H9 (cell line): ENCODE data around the gene PDE7B. TPM values are rescaled to one million over a fixed set of nuclear protein-coding genes. Genes with fewer than 3 reads are reported as not detected.

Experiments used
- DNase-seq: peaks from one replicate; pipeline ENCODE4 v3.0.0-alpha.2; 2017
- H2AFZ ChIP-seq: one replicate; pipeline ENCODE4 v1.6.1; 2013; ENCODE audit warnings: mild to moderate bottlenecking, low read length, control low read depth, moderate library complexity
- H2AK5ac ChIP-seq: 2 replicates; pipeline ENCODE4 v1.6.1; 2013; ENCODE audit warnings: low read length, control low read depth, mixed read lengths; ENCODE audit not compliant: insufficient read length
- H2BK120ac ChIP-seq: one replicate; pipeline ENCODE4 v1.6.1; 2013; ENCODE audit warnings: low read depth, mild to moderate bottlenecking, low read length, control low read depth, inconsistent platforms; ENCODE audit not compliant: poor library complexity, severe bottlenecking
- H2BK12ac ChIP-seq: 2 replicates; pipeline ENCODE4 v1.6.1; 2013; ENCODE audit warnings: low read length, control low read depth, mixed read lengths, low read depth; ENCODE audit not compliant: insufficient read length
- H2BK15ac ChIP-seq: 2 replicates; pipeline ENCODE4 v1.6.1; 2013; ENCODE audit warnings: low read depth, low read length, control low read depth
- H2BK20ac ChIP-seq: one replicate; pipeline ENCODE4 v1.6.1; 2013; ENCODE audit warnings: low read depth, mild to moderate bottlenecking, low read length, control low read depth, inconsistent platforms; ENCODE audit not compliant: poor library complexity, severe bottlenecking
- H2BK5ac ChIP-seq: 2 replicates; pipeline ENCODE4 v1.6.1; 2013; ENCODE audit warnings: low read length, control low read depth, mixed read lengths; ENCODE audit not compliant: insufficient read length
- H3K14ac ChIP-seq: 2 replicates; pipeline ENCODE4 v1.6.1; 2013; ENCODE audit warnings: low read length, control low read depth; ENCODE audit not compliant: insufficient read depth
- H3K18ac ChIP-seq: 2 replicates; pipeline ENCODE4 v1.6.1; 2013; ENCODE audit warnings: low read depth, mild to moderate bottlenecking, mixed read lengths, low read length, control low read depth; ENCODE audit not compliant: insufficient read length
- H3K23ac ChIP-seq: 2 replicates; pipeline ENCODE4 v1.6.1; 2013; ENCODE audit warnings: low read length, control low read depth, mixed read lengths, low read depth; ENCODE audit not compliant: insufficient read length
- H3K23me2 ChIP-seq: 2 replicates; pipeline ENCODE4 v1.6.1; 2013; ENCODE audit warnings: low read depth, mild to moderate bottlenecking, mixed read lengths, low read length, control low read depth; ENCODE audit not compliant: insufficient read length, poor library complexity, severe bottlenecking
- H3K27ac ChIP-seq: 2 replicates; pipeline ENCODE4 v1.5.1; 2013; ENCODE audit warnings: low read length, control low read depth, mixed read lengths, low read depth; ENCODE audit not compliant: insufficient read length
- H3K27me3 ChIP-seq: 2 replicates; pipeline ENCODE4 v1.6.1; 2013; ENCODE audit warnings: low read length, control low read depth, inconsistent platforms; ENCODE audit not compliant: insufficient read depth
- H3K4ac ChIP-seq: 2 replicates; pipeline ENCODE4 v1.6.1; 2013; ENCODE audit warnings: low read depth, mild to moderate bottlenecking, control low read depth, inconsistent platforms, low read length, moderate library complexity
- H3K4me1 ChIP-seq: 2 replicates; pipeline ENCODE4 v1.6.1; 2013; ENCODE audit warnings: low read length, control low read depth, inconsistent platforms; ENCODE audit not compliant: insufficient read depth
- H3K4me2 ChIP-seq: 2 replicates; pipeline ENCODE4 v1.6.1; 2013; ENCODE audit warnings: low read length, control low read depth, mixed read lengths; ENCODE audit not compliant: insufficient read length, insufficient read depth
- H3K56ac ChIP-seq: 2 replicates; pipeline ENCODE4 v1.6.1; 2013; ENCODE audit warnings: low read depth, mild to moderate bottlenecking, mixed read lengths, low read length, control low read depth; ENCODE audit not compliant: insufficient read length
- H3K79me1 ChIP-seq: 2 replicates; pipeline ENCODE4 v1.6.1; 2013; ENCODE audit warnings: low read depth, mild to moderate bottlenecking, moderate library complexity, low read length, control low read depth, inconsistent platforms; ENCODE audit not compliant: insufficient read depth, poor library complexity, severe bottlenecking
- H3K79me2 ChIP-seq: 2 replicates; pipeline ENCODE4 v1.6.1; 2013; ENCODE audit warnings: low read length, control low read depth, inconsistent platforms; ENCODE audit not compliant: insufficient read depth
- H3K9ac ChIP-seq: 2 replicates; pipeline ENCODE4 v1.6.1; 2013; ENCODE audit warnings: low read length, control low read depth, mixed read lengths; ENCODE audit not compliant: insufficient read length; ENCODE audit errors: extremely low read depth
- H3K9me3 ChIP-seq: one replicate; pipeline ENCODE4 v1.6.1; 2013; ENCODE audit warnings: low read depth, low read length, inconsistent platforms; ENCODE audit not compliant: control insufficient read depth
- H3T11ph ChIP-seq: one replicate; pipeline ENCODE4 v1.6.1; 2013; ENCODE audit warnings: mild to moderate bottlenecking, low read length, control low read depth, inconsistent platforms
- H4K20me1 ChIP-seq: one replicate; pipeline ENCODE4 v1.6.1; 2013; ENCODE audit not compliant: control insufficient read depth, insufficient read length, insufficient read depth
- H4K5ac ChIP-seq: 2 replicates; pipeline ENCODE4 v1.6.1; 2013; ENCODE audit warnings: low read depth, mild to moderate bottlenecking, mixed read lengths, low read length, control low read depth; ENCODE audit not compliant: insufficient read length
- H4K8ac ChIP-seq: replicated peaks from 2 replicates; pipeline ENCODE4 v1.6.1; 2013; ENCODE audit warnings: low read length, control low read depth, mixed read lengths, low read depth; ENCODE audit not compliant: insufficient read length
- H4K91ac ChIP-seq: 2 replicates; pipeline ENCODE4 v1.6.1; 2013; ENCODE audit warnings: low read depth, mild to moderate bottlenecking, moderate library complexity, mixed read lengths, low read length, control low read depth; ENCODE audit not compliant: insufficient read length
- H3K27ac Mint-ChIP-seq, 3 experiments: 2 replicates in 2 of 3; 3 replicates in 1 of 3; pipeline ENCODE4 v1.8.0; 2020 to 2021; ENCODE audit warnings: mixed read lengths in 3 of 3, mild to moderate bottlenecking in 1 of 3, moderate library complexity in 1 of 3
- H3K27me3 Mint-ChIP-seq: 2 replicates; pipeline ENCODE4 v1.8.0; 2021; ENCODE audit warnings: low read depth, mild to moderate bottlenecking, moderate library complexity, mixed read lengths
- H3K36me3 Mint-ChIP-seq, 3 experiments: 2 replicates in 2 of 3; 3 replicates in 1 of 3; pipeline ENCODE4 v1.8.0; 2020 to 2021; ENCODE audit warnings: low read depth in 3 of 3, mixed read lengths in 3 of 3; ENCODE audit not compliant: insufficient read depth in 1 of 3
- H3K4me1 Mint-ChIP-seq, 2 experiments: 2 replicates each; pipeline ENCODE4 v1.8.0; 2020; ENCODE audit warnings: mixed read lengths in 2 of 2
- H3K4me3 Mint-ChIP-seq, 2 experiments: 2 replicates in 1 of 2; 3 replicates in 1 of 2; pipeline ENCODE4 v1.8.0; 2020 to 2021; ENCODE audit warnings: mild to moderate bottlenecking in 2 of 2, mixed read lengths in 2 of 2, moderate library complexity in 1 of 2
- H3K9me3 Mint-ChIP-seq, 2 experiments: 2 replicates in 1 of 2; 3 replicates in 1 of 2; pipeline ENCODE4 v1.8.0; 2020; ENCODE audit warnings: mild to moderate bottlenecking in 2 of 2, mixed read lengths in 2 of 2, moderate library complexity in 1 of 2
- CTCF ChIP-seq: fragments of 200-600 bp; sonication (generic); conservative IDR thresholded peaks from 3 replicates; pipeline ENCODE4 v1.8.0; 2021; ENCODE audit warnings: antibody characterized with exemption, mild to moderate bottlenecking
- WGBS: extraction: QIAGEN DNeasy Blood & Tissue Kit; methylation state at CpG from one replicate; pipeline ENCODE4 v1.1.7; 2013; ENCODE audit warnings: missing lambda C conversion rate, low lambda C conversion rate, mixed read lengths; ENCODE audit not compliant: insufficient read length; ENCODE audit errors: extremely low coverage; 5-methylcytosine and 5-hydroxymethylcytosine counted together
- total RNA-seq: library from RNA; stranded (reverse); gene quantifications from 2 replicates; pipeline ENCODE4 v1.2.1, GENCODE V29; 2021

The PDE7B gene
- total RNA-seq, 1 experiment from 2014 or later = not detected

DNA sequence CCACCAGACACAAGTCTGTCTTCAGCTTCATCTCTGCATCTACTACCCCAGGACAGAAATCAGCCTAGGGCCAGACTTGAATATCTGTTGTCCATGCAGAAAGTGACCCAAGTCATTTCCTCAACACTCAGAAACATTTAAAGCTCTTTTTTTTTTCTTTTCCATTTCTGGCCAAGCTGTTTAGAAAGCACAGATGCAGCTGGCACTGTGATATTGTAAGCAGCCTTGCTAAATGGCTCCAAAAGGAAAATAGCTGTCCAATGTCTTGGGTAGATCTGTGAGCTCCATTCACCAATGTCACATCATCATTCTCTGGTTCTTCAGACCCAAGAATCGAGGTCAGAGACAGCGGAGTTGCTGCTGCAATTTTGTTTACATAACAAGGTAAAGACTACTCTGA lies 174.2 kb downstream of the PDE7B start:
- Histone ChIP-seq H3K27ac (no peak overlapping the region), H3K14ac (no peak overlapping the region), H3K18ac (no peak overlapping the region), H4K20me1 (no peaks in the 10 kb centered on the region), H3K9ac (no peak overlapping the region), H2AFZ (no peak overlapping the region), H3K4me1 (no peaks in the 10 kb centered on the region; the same call in 1 of the 2 replicates), H2BK20ac (no peak overlapping the region), H3T11ph (no peak overlapping the region), H2BK5ac (no peak overlapping the region), H3K4ac (no peak overlapping the region), H4K8ac (no peak overlapping the region), H3K23ac (no peak overlapping the region), H2BK120ac (no peak overlapping the region), H3K27me3 (no peaks in the 10 kb centered on the region), H3K23me2 (no peaks in the 10 kb centered on the region), H4K91ac (no peak overlapping the region), H2AK5ac (no peak overlapping the region), H2BK15ac (no peak overlapping the region), H3K9me3 (no peaks in the 10 kb centered on the region), H2BK12ac (no peak overlapping the region), H3K56ac (no peak overlapping the region), H4K5ac (no peak overlapping the region), H3K79me1 (no peaks in the 10 kb centered on the region), H3K79me2 (no peaks in the 10 kb centered on the region), H3K4me2 (no peak overlapping the region)
- H3K27ac Mint-ChIP-seq = no peak overlapping the region
- TF ChIP-seq CTCF = no peak
- H3K4me1 Mint-ChIP-seq = no peaks in the 10 kb centered on the region
- no peak for DNase-seq
- no peaks in the 10 kb centered on the region for H3K36me3 Mint-ChIP-seq
- H3K27me3 Mint-ChIP-seq = no peaks in the 10 kb centered on the region; the same call in 1 of the 2 replicates
- no peaks in the 10 kb centered on the region; a peak in 1 of 5 replicates for H3K9me3 Mint-ChIP-seq
- no CpG with 5 or more reads among the region's 2 CpGs for WGBS
- H3K4me3 Mint-ChIP-seq = no peak overlapping the region
